ENCODE measurements around the gene CLIC3. TPM values are rescaled to one million over a fixed set of nuclear protein-coding genes. Genes with fewer than 3 reads are reported as not detected.
A peak's percentile ranks its signal among the peaks of the same experiment; 100 is the strongest.

The CLIC3 gene
- total RNA-seq, 1 experiment from 2014 or later, result not detected

DNA sequence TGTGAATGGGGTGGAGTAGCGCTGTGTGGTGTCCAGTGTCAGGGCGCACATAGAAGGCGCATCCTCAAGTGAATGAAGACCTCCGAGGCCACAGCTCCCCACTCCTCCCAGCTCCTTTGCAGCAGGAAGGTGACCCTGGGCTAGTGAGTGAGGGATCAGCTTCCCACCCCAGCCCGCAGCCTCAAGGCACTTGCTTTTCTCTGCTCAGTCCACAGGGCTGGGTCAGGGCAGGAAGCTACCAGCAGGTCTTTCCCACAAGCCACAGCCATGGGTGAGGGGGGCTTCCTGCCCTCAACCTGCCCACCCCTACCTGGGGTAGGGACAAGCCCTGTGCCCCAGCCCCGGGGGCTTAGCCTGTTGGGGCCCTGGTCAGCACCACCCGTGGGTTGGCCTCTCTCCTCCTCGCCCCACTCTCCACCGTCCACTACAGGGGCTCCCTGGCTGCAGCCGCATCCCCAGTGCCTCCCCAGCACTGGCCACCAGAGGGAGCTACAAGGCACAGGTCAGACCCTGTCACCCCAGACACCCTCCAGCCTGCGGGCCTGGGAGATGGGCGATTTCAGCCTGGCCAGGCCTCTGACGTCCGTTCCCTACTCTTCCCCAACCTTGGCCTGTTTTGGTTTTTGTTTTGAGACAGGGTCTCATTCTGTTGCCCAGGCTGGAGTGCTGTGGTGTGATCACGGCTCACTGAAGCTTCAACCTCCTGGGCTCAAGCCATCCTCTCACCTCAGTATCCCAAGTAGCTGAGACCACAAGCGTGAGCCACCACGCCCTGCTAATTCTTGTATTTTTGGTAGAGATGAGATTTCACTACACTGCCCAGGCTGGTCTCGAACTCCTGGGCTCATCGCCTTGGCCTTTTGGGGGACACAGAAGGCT, 32.9 kb upstream of the CLIC3 start:
- ChIA-PET CTCF (interaction anchor here (0.5 to 1.6 kb wide), 15 partner anchors 18 to 251 kb away, joined by 3 to 9 read pairs (median 4); partner anchors contain the start of genes PAXX, SAPCD2, TMEM141 and TRAF2), POLR2A (ENCODE audit: low non-redundant PET) (interaction anchor here (0.5 kb wide), 1 partner anchor 207 kb away, joined by 3 read pairs; no protein-coding TSS in a partner anchor)
- peak; percentile 56 for DNase-seq (ENCODE audit: low spot score)
- H3K36me3 ChIP-seq (ENCODE audit: insufficient read depth, low read length, poor library complexity, severe bottlenecking), result no peaks in the 10 kb centered on the region
- TF ChIP-seq EZH2 (IDR thresholded peaks at IDR 0.05; ENCODE audit: borderline replicate concordance, low read depth, low read length, poor library complexity, severe bottlenecking) (no peak), CTCF (conservative IDR thresholded peaks at IDR 0.05; ENCODE audit: low read depth, low read length) (peak; percentile 95)
- H3K27ac ChIP-seq (ENCODE audit: low read depth, low read length, poor library complexity, severe bottlenecking), result no peak overlapping the region
- no peaks in the 10 kb centered on the region for H3K27me3 ChIP-seq (replicated peaks; ENCODE audit: insufficient read depth, low read depth, low read length, poor library complexity)
- peak overlapping the region; percentile 61 for H3K4me3 ChIP-seq (ENCODE audit: low read depth, low read length, poor library complexity, severe bottlenecking)
- no peaks in the 10 kb centered on the region for H3K9me3 ChIP-seq (ENCODE audit: low read depth, low read length, poor library complexity, severe bottlenecking)
- intact Hi-C loops (cut with micrococcal nuclease; ENCODE audit: unreplicated experiment), result no loop called here
- peaks cover 10% of the 10 kb centered on the region for H3K4me1 ChIP-seq (ENCODE audit: insufficient read depth, low read length, poor library complexity, severe bottlenecking)
- no TSS peak for BruUV-seq (replicated peaks)

DNA sequence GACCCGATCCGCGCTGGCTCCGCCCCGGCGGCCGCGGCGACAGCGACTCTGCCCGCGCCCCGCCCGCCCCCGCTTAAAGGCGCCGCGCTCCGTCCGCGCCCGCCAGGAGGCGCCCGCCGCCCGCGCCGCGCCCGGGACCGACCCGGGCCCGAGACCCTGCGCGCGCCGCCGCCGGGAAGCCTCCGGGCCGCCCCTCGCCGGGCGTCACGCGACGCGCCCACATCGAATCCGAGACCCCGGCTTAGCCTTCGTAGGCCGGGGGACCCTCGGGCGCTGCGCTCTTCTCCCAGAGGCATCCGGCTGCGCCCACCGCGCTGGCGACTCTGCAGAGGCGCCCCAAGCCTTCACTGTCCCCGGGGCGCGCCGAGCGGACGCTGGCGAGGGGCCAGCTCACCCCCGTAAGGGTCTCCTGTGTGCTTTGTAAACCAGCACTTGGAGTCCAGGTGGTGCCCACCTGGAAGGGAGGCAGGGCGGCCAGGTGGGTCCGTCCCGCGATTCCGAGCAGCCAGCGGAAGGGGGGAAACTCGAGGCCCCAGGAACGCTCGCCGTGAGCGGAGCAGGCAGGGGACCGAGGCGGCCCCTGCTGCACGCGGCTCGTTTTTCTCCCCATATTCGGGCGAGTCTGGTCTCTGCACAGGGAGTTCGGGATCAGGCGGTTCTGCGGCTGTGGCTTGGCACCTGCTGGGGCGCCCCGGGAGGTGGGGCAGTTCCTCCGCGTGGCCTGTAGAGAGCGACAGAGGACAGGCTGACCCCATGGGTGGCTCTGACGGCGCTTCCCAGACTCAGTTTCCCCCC, 32.1 kb upstream of the CLIC3 start:
- ChIA-PET POLR2A (ENCODE audit: low non-redundant PET) (no interaction called here), CTCF (interaction anchor here (0.5 to 1.5 kb wide), 8 partner anchors 18 to 250 kb away, joined by 3 to 9 read pairs (median 5); partner anchors contain the start of gene PAXX)
- DNase-seq (ENCODE audit: low spot score), result peak; percentile 81
- Histone ChIP-seq H3K36me3 (ENCODE audit: insufficient read depth, low read length, poor library complexity, severe bottlenecking) (no peaks in the 10 kb centered on the region), H3K4me1 (ENCODE audit: insufficient read depth, low read length, poor library complexity, severe bottlenecking) (peaks cover 10% of the 10 kb centered on the region), H3K9me3 (ENCODE audit: low read depth, low read length, poor library complexity, severe bottlenecking) (no peaks in the 10 kb centered on the region), H3K4me3 (ENCODE audit: low read depth, low read length, poor library complexity, severe bottlenecking) (peak overlapping the region; percentile 61), H3K27ac (ENCODE audit: low read depth, low read length, poor library complexity, severe bottlenecking) (peak overlapping the region; percentile 64), H3K27me3 (replicated peaks; ENCODE audit: insufficient read depth, low read depth, low read length, poor library complexity) (no peaks in the 10 kb centered on the region)
- no TSS peak for BruUV-seq (replicated peaks)
- intact Hi-C loops (cut with micrococcal nuclease; ENCODE audit: unreplicated experiment), result no loop called here
- TF ChIP-seq EZH2 (IDR thresholded peaks at IDR 0.05; ENCODE audit: borderline replicate concordance, low read depth, low read length, poor library complexity, severe bottlenecking), result no peak
- 0 out of 2 replicates have a peak, but pooled peaks have one; percentile 37 for TF ChIP-seq CTCF (conservative IDR thresholded peaks at IDR 0.05; ENCODE audit: low read depth, low read length)

All from A673 (cell line).